ENCODE results near the gene R3HDM2.

The R3HDM2 gene

DNA sequence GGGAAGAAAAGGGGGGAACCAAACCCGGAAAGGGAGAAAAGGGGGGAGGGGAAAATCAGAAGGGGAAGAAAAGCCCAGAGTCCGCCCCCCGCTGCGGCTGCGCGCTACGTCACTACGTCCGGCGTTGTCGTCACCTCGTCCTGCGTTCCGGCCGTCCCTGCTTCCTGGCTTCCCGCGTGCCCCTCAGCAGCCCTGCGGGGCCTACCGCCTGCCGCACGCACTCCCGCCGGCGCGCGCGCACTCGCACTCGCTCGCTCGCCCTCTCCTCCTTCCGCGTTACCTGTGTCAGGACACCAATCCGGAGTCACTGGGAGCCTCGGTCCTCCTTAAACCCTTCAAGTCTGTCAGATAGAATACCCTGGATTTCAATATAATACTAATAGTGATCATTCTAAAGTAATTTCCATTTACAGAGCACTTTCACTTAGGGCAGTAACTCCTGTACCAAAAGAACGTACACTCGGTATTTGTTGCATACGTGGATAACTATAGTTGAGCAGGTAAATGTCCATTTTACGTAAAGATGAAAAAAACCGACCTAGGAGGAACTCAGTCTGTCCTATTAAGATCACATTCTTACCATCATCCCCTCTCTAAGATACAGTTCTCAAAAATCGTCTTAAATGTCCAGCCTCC, at the start of gene R3HDM2:
Gene R3HDM2, minus strand, starts transcription at position 113 of the 636 bp plus-strand sequence. CDS start 120,615 bp downstream, outside the sequence.
- TF ChIP-seq, protein P1, sequence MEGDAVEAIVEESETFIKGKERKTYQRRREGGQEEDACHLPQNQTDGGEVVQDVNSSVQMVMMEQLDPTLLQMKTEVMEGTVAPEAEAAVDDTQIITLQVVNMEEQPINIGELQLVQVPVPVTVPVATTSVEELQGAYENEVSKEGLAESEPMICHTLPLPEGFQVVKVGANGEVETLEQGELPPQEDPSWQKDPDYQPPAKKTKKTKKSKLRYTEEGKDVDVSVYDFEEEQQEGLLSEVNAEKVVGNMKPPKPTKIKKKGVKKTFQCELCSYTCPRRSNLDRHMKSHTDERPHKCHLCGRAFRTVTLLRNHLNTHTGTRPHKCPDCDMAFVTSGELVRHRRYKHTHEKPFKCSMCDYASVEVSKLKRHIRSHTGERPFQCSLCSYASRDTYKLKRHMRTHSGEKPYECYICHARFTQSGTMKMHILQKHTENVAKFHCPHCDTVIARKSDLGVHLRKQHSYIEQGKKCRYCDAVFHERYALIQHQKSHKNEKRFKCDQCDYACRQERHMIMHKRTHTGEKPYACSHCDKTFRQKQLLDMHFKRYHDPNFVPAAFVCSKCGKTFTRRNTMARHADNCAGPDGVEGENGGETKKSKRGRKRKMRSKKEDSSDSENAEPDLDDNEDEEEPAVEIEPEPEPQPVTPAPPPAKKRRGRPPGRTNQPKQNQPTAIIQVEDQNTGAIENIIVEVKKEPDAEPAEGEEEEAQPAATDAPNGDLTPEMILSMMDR (IDR thresholded peaks at IDR 0.05; ENCODE audit: extremely low read depth, insufficient read depth, missing control alignments), result no peak
- in situ Hi-C loops (cut with MboI; ENCODE audit: low pct_unique_long_range_greater_than_20kb, low sequenced_read_pairs, unreplicated experiment), result no loop called here

DNA sequence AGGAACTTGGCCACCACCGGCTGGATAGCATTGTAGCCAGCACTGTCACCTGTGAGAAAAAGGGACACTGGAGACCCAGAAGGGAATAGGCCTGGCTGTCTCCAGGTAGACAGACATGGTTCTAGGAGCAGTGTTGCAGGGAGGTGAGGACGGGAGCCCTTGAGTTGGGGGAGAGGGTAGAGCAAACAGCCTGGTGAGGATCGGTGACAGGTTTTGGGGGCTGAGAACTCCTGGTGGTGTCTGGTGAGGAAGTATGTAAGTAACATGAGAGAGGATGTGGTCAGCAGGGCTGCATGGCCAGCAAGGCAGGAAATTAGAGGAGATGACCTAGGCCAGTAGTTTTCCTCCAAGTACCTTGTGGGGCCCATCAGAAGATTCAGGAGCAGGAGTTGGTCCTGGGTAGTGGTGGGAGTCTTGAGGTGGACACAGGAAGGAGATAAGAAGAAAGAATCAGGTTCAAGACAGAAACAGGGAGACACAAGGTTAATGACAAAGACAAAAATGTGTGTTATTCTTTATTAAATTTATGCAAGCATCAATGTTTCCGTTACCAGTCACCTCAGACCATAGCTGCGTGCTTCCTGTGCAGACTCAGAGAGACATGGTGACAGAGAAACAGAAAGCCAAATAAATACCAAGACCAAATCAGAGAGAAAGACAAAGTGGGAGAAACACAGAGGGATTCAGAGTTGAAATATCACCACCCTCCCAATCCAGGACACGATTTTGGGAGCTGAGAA, 48.7 kb upstream of the R3HDM2 start, which contains the start of gene ARHGAP9:
Gene ARHGAP9, minus strand, starts transcription at position 491 of the 740 bp plus-strand sequence. Its CDS starts 460 bp downstream, at position 31.
- TF ChIP-seq, protein P1 (IDR thresholded peaks at IDR 0.05; ENCODE audit: extremely low read depth, insufficient read depth, missing control alignments), result no peak
- in situ Hi-C loops (cut with MboI; ENCODE audit: low pct_unique_long_range_greater_than_20kb, low sequenced_read_pairs, unreplicated experiment), result no loop called here
- DNase-seq (ENCODE audit: low spot score), result peak; percentile 76

More for the DNA sequence above, at the start of gene R3HDM2:
- DNase-seq (ENCODE audit: low spot score), result peak; percentile 98

DNA sequence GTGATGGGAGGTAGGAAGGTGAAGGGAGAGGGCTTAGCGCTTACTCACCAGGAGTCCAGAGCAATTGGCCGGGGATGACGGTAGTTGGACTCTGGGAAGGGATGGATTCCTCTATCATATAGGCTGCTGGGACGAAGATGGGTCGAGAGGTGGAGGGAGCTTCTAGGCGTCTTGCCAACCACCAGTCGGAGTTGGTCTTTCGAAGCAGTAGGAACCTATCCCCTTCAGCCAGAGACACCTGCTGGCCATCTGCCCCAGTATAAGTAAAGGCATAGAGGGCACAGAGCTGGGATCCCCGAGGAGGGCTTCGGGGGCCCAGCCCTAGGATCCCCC, 48.2 kb upstream of the R3HDM2 start:
- in situ Hi-C loops (cut with MboI; ENCODE audit: low pct_unique_long_range_greater_than_20kb, low sequenced_read_pairs, unreplicated experiment), result no loop called here
- TF ChIP-seq, protein P1 (IDR thresholded peaks at IDR 0.05; ENCODE audit: extremely low read depth, insufficient read depth, missing control alignments), result no peak
- no peak for DNase-seq (ENCODE audit: low spot score)

DNA sequence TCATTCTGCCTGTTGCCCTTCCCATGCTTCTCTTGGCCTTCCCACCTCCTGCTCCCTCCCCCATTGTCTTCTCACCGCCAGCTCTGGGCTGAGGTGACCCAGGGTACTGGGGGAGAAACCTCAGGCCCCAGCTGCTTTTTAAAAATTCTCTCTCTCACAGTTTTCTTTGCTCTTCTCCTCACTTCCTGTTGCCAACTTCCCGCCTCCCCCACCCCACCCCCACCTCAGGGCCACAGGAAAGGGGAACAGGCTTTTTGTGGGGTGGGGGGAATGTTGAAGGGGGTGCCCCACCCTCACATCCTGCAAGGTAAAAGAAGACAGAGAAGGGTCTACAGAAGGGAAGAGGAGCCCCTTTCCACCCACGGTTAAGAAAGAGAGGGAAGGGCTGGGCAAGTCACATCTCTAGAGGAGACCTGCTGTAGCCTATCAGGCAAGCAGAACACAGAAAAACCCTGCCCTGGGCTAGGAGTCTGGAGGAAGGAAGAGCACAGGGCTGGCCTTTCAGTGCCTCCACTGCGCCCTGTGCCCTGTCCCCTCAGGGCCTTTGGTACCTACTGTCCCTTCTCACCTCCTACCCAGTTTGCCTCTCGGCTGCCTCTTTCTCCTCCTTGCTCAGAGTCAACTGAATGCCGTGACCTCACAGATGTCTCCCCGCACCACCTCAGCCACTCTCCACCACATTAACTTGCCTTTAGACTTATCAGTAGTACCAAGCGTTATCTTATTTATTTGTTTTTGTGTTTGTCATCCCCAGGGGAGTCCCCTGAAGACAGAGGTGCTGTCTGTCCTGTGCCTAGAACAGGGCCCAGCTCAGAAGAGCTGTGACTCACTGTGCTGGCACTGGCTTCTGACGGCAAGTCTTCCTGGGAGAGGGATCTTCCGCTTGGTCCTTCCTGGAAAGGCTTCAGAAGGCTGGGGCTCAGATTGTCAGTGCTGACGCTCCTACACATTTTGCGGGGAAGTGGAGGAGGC, 47.2 kb upstream of the R3HDM2 start:
- TF ChIP-seq, protein P1 (IDR thresholded peaks at IDR 0.05; ENCODE audit: extremely low read depth, insufficient read depth, missing control alignments), result no peak

DNA sequence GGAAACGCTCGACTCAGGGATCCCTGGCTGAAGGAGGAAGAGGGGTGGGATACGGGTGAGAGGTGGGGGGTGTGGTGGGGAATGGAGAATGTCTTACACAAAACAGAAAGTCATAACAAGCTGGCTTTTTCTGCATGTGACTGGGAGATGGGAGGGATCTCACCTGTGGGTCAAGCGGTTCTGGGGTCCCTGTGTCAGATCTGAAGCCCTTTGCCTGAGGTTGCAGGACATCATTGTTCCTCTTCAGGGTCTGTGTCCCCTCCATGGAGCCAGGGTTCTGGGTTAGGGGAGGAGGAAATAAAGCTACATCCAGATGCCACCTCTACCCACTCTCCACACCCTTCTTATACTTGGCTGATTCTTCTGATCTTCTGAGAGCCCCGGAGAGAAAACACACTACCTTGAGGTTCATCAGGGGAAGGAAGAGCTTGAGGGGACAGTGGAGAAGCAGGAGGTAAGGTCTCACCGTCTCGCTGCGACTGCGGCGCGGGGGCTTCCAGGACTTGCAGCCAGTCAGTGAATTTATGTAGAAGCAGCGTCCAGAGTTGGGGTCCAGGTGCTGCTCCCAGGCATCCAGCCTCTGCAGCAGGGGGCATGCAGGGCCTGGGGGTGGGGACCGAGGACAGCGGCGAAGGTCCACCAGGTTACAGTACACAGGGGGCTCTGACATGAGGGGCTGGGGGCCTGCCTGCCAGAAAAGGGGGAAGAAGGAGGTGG, 46.3 kb upstream of the R3HDM2 start:
- TF ChIP-seq, protein P1 (IDR thresholded peaks at IDR 0.05; ENCODE audit: extremely low read depth, insufficient read depth, missing control alignments), result no peak
- no peak for DNase-seq (ENCODE audit: low spot score)
- in situ Hi-C loops (cut with MboI; ENCODE audit: low pct_unique_long_range_greater_than_20kb, low sequenced_read_pairs, unreplicated experiment), result no loop called here

More for the DNA sequence above, 47.2 kb upstream of the R3HDM2 start:
- in situ Hi-C loops (cut with MboI; ENCODE audit: low pct_unique_long_range_greater_than_20kb, low sequenced_read_pairs, unreplicated experiment), result no loop called here
- peak; percentile 71 for DNase-seq (ENCODE audit: low spot score)
